ENCODE data around the gene RXYLT1.
A peak's percentile ranks its signal among the peaks of the same experiment; 100 is the strongest.

RXYLT1 gene

GRCh38 chr12:63787306-63787705, 7.6 kb downstream of the RXYLT1 start:
- DNase-seq (ENCODE audit: extremely low read depth, low read depth): peak; percentile 10
- no peak for TF ChIP-seq CTCF (IDR thresholded peaks at IDR 0.05; ENCODE audit: low read depth, low read length, missing control alignments)
- no peak overlapping the region for H3K4me3 ChIP-seq (replicated peaks; ENCODE audit: low read depth, low read length)

DNA sequence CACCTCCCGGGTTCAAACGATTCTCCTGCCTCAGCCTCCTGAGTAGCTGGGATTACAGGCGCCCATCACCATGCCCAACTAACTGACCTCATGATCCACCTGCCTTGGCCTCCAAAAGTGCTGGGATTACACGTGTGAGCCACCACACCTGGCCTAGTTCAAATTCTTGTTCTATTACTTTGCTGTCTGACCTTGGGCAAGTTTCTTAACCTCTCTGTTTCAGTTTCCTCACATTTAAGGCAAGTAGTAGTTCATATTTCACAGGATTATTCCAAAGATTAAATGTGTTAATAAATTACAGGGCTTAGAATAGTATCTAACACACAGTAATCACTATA, 10.9 kb downstream of the RXYLT1 start:
- TF ChIP-seq CTCF (IDR thresholded peaks at IDR 0.05; ENCODE audit: low read depth, low read length, missing control alignments): no peak
- DNase-seq (ENCODE audit: extremely low read depth, low read depth): no peak
- H3K4me3 ChIP-seq (replicated peaks; ENCODE audit: low read depth, low read length): no peak overlapping the region

- DNase-seq (ENCODE audit: extremely low read depth, low read depth): no peak
- H3K4me3 ChIP-seq (replicated peaks; ENCODE audit: low read depth, low read length): no peak overlapping the region
- TF ChIP-seq CTCF (IDR thresholded peaks at IDR 0.05; ENCODE audit: low read depth, low read length, missing control alignments): no peak
These were observed 12.6 kb downstream of the RXYLT1 start for GRCh38 chr12:63792338-63792737.

GRCh38 chr12:63795032-63795687, 15.5 kb downstream of the RXYLT1 start:
- H3K4me3 ChIP-seq (replicated peaks; ENCODE audit: low read depth, low read length): no peak overlapping the region
- DNase-seq (ENCODE audit: extremely low read depth, low read depth): no peak
- no peak for TF ChIP-seq CTCF (IDR thresholded peaks at IDR 0.05; ENCODE audit: low read depth, low read length, missing control alignments)

DNA sequence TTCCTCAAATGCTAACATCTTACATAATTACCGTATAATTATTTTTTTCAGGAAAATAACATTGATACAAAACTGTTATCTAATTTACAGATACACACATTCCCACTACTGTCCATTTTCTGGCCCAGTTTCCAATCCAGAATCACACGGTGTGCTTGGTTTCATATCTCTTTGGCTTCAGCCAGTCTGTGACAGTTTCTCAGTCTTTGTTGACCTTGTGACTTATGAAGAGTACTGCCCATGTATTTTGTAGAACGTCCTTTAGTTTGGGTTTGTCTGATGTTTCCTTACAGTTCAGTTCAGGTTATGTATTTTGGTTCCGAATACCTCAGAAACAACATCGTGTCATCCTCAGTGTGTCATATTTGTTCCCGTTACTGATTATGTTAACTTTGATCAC, 16.2 kb downstream of the RXYLT1 start:
- no peak overlapping the region for H3K4me3 ChIP-seq (replicated peaks; ENCODE audit: low read depth, low read length)
- no peak for TF ChIP-seq CTCF (IDR thresholded peaks at IDR 0.05; ENCODE audit: low read depth, low read length, missing control alignments)
- DNase-seq (ENCODE audit: extremely low read depth, low read depth): no peak

DNA sequence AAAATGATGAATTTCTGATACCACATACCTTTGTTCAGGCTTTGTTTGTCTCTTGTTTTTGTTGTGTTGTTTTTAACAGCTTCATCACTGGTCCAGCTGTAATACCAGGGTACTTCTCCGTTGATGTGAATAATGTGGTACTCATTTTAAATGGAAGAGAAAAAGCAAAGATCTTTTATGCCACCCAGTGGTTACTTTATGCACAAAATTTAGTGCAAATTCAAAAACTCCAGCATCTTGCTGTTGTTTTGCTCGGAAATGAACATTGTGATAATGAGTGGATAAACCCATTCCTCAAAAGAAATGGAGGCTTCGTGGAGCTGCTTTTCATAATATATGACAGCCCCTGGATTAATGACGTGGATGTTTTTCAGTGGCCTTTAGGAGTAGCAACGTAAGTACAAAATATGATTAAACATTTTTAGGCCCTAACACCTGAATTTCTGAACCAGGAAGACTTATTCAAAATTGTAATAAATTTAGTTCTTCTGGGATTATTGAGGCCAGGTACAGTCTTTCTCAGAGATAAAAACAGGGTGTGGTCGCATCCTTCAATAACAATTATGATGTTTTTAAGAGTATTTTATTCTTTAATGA, 22.4 kb downstream of the RXYLT1 start:
- H3K4me3 ChIP-seq (replicated peaks; ENCODE audit: low read depth, low read length): no peak overlapping the region
- no peak for DNase-seq (ENCODE audit: extremely low read depth, low read depth)
- peak; percentile 31 for TF ChIP-seq CTCF (IDR thresholded peaks at IDR 0.05; ENCODE audit: low read depth, low read length, missing control alignments)

DNA sequence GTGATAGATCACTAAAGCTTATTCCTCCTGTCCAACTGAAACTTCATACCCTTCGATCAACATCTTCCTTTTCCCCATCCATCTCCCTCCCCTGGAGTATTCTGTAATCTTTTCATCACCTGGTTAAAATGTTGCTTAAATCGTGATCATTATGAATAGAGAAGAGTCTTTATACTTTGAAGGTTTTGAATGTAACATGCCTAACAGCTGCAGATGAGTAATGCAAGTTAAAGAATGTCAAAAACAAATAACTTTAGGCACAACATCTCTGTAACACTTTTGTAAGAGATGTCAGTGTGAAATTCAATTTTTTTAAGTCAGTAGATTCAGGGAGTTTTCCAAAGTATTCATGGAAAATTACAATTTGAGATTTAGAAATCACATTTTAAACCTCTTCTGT, 25.0 kb downstream of the RXYLT1 start:
- H3K4me3 ChIP-seq (replicated peaks; ENCODE audit: low read depth, low read length): no peak overlapping the region
- TF ChIP-seq CTCF (IDR thresholded peaks at IDR 0.05; ENCODE audit: low read depth, low read length, missing control alignments): no peak
- DNase-seq (ENCODE audit: extremely low read depth, low read depth): no peak
